WTC11 (cell line): Measurements from ENCODE around the gene RPTOR. TPM values are rescaled to one million over a fixed set of nuclear protein-coding genes. Genes with fewer than 3 reads are reported as not detected.

Experiments used
- ATAC-seq: fragments of 200-7000 bp; cut with Tn5 transposase; 2 replicates; pipeline ENCODE4 v1.10.0; 2021; ENCODE audit warnings: mild to moderate bottlenecking, moderate library complexity
- CTCF ChIA-PET: fragments of 300-600 bp; sonication (Branson Sonifier 250); formaldehyde crosslinking; loops from one replicate; lab custom pipeline; 2021; ENCODE audit warnings: antibody characterized with exemption; lab: Charles Lee
- POLR2A ChIA-PET: fragments of 350-600 bp; sonication (Branson Sonifier 250); formaldehyde crosslinking; loops from one replicate; lab custom pipeline; 2021; ENCODE audit warnings: antibody characterized with exemption; lab: Charles Lee
- DNase-seq: peaks from one replicate; pipeline ENCODE4 v3.0.0; 2021; ENCODE audit warnings: low spot score
- H3K27ac Mint-ChIP-seq: 2 replicates; pipeline ENCODE4 v1.8.0; 2021; ENCODE audit warnings: mixed read lengths
- H3K27me3 Mint-ChIP-seq: 2 replicates; pipeline ENCODE4 v1.8.0; 2021; ENCODE audit warnings: low read depth, mild to moderate bottlenecking, moderate library complexity, mixed read lengths
- H3K36me3 Mint-ChIP-seq: 2 replicates; pipeline ENCODE4 v1.8.0; 2021; ENCODE audit warnings: mixed read lengths
- H3K4me1 Mint-ChIP-seq: 2 replicates; pipeline ENCODE4 v1.8.0; 2022; ENCODE audit warnings: mixed read lengths
- H3K4me3 Mint-ChIP-seq: 2 replicates; pipeline ENCODE4 v1.8.0; 2021; ENCODE audit warnings: mild to moderate bottlenecking, moderate library complexity, mixed read lengths
- H3K9me3 Mint-ChIP-seq: 2 replicates; pipeline ENCODE4 v1.8.0; 2021; ENCODE audit warnings: mixed read lengths
- ATF1 ChIP-seq: sonication (generic); formaldehyde crosslinking; IDR thresholded peaks from 2 replicates; pipeline ENCODE4 v1.8.1; 2023; ENCODE audit warnings: mild to moderate bottlenecking, moderate library complexity, missing genetic modification reagents
- CBFB ChIP-seq: sonication (generic); formaldehyde crosslinking; IDR thresholded peaks from 2 replicates; pipeline ENCODE4 v1.8.1; 2022; ENCODE audit warnings: mild to moderate bottlenecking, low read depth, missing genetic modification reagents
- CREB1 ChIP-seq: sonication (generic); formaldehyde crosslinking; IDR thresholded peaks from 2 replicates; pipeline ENCODE4 v1.8.0; 2023; ENCODE audit warnings: mild to moderate bottlenecking, missing genetic modification reagents
- ESRRA ChIP-seq: sonication (generic); formaldehyde crosslinking; IDR thresholded peaks from 2 replicates; pipeline ENCODE4 v1.8.1; 2022; ENCODE audit warnings: mild to moderate bottlenecking, missing genetic modification reagents, borderline replicate concordance
- ETV6 ChIP-seq: sonication (generic); formaldehyde crosslinking; IDR thresholded peaks from 2 replicates; pipeline ENCODE4 v1.8.1; 2022; ENCODE audit warnings: mild to moderate bottlenecking, missing genetic modification reagents
- KAT7 ChIP-seq: sonication (generic); formaldehyde crosslinking; IDR thresholded peaks from 2 replicates; pipeline ENCODE4 v1.8.1; 2023; ENCODE audit warnings: missing genetic modification reagents, mild to moderate bottlenecking, borderline replicate concordance
- NFE2L1 ChIP-seq: sonication (generic); formaldehyde crosslinking; IDR thresholded peaks from 2 replicates; pipeline ENCODE4 v1.8.1; 2023; ENCODE audit warnings: missing genetic modification reagents
- NFYB ChIP-seq: sonication (generic); formaldehyde crosslinking; conservative IDR thresholded peaks from 2 replicates; pipeline ENCODE4 v1.8.0; 2022; ENCODE audit warnings: low read depth, missing genetic modification reagents
- NR1H2 ChIP-seq: sonication (generic); formaldehyde crosslinking; IDR thresholded peaks from 2 replicates; pipeline ENCODE4 v1.9.0; 2021; ENCODE audit warnings: mild to moderate bottlenecking, moderate library complexity, missing genetic modification reagents
- PRRX2 ChIP-seq: fragments of 250-450 bp; sonication (Bioruptor Pico); IDR thresholded peaks from 2 replicates; pipeline ENCODE4 v1.8.0; 2021; ENCODE audit warnings: mild to moderate bottlenecking
- RORB ChIP-seq: fragments of 250-450 bp; sonication (Bioruptor Pico); IDR thresholded peaks from 2 replicates; pipeline ENCODE4 v1.9.0; 2021; ENCODE audit warnings: mild to moderate bottlenecking
- SMAD4 ChIP-seq: sonication (generic); formaldehyde crosslinking; IDR thresholded peaks from 2 replicates; pipeline ENCODE4 v1.8.0; 2022; ENCODE audit warnings: mild to moderate bottlenecking, missing genetic modification reagents
- TCF7 ChIP-seq: sonication (generic); formaldehyde crosslinking; IDR thresholded peaks from 2 replicates; pipeline ENCODE4 v1.8.0; 2022; ENCODE audit warnings: mild to moderate bottlenecking, low read depth, missing genetic modification reagents, moderate library complexity
- ZNF121 ChIP-seq: sonication (generic); formaldehyde crosslinking; IDR thresholded peaks from 2 replicates; pipeline ENCODE4 v1.8.0; 2023; ENCODE audit warnings: missing genetic modification reagents
- ZNF138 ChIP-seq: sonication (generic); formaldehyde crosslinking; conservative IDR thresholded peaks from 2 replicates; pipeline ENCODE4 v1.8.1; 2022; ENCODE audit warnings: mild to moderate bottlenecking, moderate library complexity, missing genetic modification reagents
- ZNF263 ChIP-seq: sonication (generic); formaldehyde crosslinking; IDR thresholded peaks from 2 replicates; pipeline ENCODE4 v1.8.1; 2022; ENCODE audit warnings: low read depth, mild to moderate bottlenecking, moderate library complexity, missing genetic modification reagents
- ZNF396 ChIP-seq: fragments of 250-450 bp; sonication (Bioruptor Pico); IDR thresholded peaks from 2 replicates; pipeline ENCODE4 v1.8.0; 2021; ENCODE audit warnings: mild to moderate bottlenecking, moderate library complexity, borderline replicate concordance
- ZNF416 ChIP-seq: fragments of 250-450 bp; sonication (Bioruptor Pico); IDR thresholded peaks from 2 replicates; pipeline ENCODE4 v1.9.0; 2021; ENCODE audit warnings: mild to moderate bottlenecking, inconsistent platforms
- total RNA-seq: library from RNA; stranded (reverse); gene quantifications from 3 replicates; pipeline ENCODE4 v1.2.3, GENCODE V29; 2021
- TF ChIP-seq, protein P1 (sequence below): sonication (generic); formaldehyde crosslinking; IDR thresholded peaks from 2 replicates; pipeline ENCODE4 v1.8.1; 2023; ENCODE audit warnings: mild to moderate bottlenecking, missing genetic modification reagents, moderate library complexity
- TF ChIP-seq, protein P2 (sequence below): sonication (generic); formaldehyde crosslinking; IDR thresholded peaks from 2 replicates; pipeline ENCODE4 v1.8.0; 2022; ENCODE audit warnings: mild to moderate bottlenecking, missing genetic modification reagents
- TF ChIP-seq, protein P3 (sequence below): fragments of 250-450 bp; sonication (Bioruptor Pico); IDR thresholded peaks from 2 replicates; pipeline ENCODE4 v1.9.0; 2021; ENCODE audit warnings: mild to moderate bottlenecking, borderline replicate concordance
- TF ChIP-seq, protein P4 (sequence below): sonication (generic); formaldehyde crosslinking; IDR thresholded peaks from 2 replicates; pipeline ENCODE4 v1.8.0; 2023; ENCODE audit warnings: missing genetic modification reagents, mild to moderate bottlenecking, borderline replicate concordance

Gene RPTOR
- total RNA-seq, 1 experiment from 2014 or later = 41.0 TPM

DNA sequence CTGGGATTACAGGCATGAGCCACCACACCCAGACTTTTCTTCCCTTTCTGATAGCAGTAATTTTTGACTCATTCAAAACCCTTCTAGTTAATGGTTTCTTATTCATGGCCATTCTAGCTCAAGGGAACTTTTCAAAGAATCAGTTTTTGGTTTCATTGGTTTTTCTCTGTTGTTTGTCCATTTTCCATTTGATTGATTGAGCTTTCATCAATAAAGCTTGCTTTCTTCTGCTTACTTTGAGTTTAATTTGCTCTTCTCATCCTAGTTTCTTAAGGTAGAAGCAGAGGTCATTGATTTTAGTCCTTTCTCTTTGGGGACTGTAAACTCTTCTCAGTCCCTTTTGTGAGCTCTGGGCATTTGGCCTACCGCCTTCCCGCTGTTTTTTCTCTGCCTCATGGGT is 365.0 kb downstream of the RPTOR start:
- Mint-ChIP-seq H3K36me3 (peaks cover 23% of the 10 kb centered on the region), H3K4me3 (no peak overlapping the region), H3K9me3 (peaks cover 4% of the 10 kb centered on the region), H3K27me3 (no peaks in the 10 kb centered on the region)
- no peak for DNase-seq
- POLR2A ChIA-PET = no interaction called here
- no peak for TF ChIP-seq NFYB
- TF ChIP-seq CREB1 = no peak
- TF ChIP-seq, protein P1, sequence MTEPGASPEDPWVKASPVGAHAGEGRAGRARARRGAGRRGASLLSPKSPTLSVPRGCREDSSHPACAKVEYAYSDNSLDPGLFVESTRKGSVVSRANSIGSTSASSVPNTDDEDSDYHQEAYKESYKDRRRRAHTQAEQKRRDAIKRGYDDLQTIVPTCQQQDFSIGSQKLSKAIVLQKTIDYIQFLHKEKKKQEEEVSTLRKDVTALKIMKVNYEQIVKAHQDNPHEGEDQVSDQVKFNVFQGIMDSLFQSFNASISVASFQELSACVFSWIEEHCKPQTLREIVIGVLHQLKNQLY = no peak
- TF ChIP-seq NR1H2 = no peak
- no peak for TF ChIP-seq ETV6 (CRISPR knock-in tag)
- TF ChIP-seq PRRX2 (CRISPR knock-in tag) = no peak
- TF ChIP-seq ZNF263 (CRISPR knock-in tag) = no peak
- no peak for TF ChIP-seq ZNF416 (CRISPR knock-in tag)
- TF ChIP-seq KAT7 (CRISPR knock-in tag) = no peak
- TF ChIP-seq ZNF396 (CRISPR knock-in tag) = no peak
- no peak for TF ChIP-seq ATF1
- TF ChIP-seq, protein P2, sequence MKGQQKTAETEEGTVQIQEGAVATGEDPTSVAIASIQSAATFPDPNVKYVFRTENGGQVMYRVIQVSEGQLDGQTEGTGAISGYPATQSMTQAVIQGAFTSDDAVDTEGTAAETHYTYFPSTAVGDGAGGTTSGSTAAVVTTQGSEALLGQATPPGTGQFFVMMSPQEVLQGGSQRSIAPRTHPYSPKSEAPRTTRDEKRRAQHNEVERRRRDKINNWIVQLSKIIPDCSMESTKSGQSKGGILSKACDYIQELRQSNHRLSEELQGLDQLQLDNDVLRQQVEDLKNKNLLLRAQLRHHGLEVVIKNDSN (CRISPR knock-in tag) = no peak
- TF ChIP-seq, protein P3, sequence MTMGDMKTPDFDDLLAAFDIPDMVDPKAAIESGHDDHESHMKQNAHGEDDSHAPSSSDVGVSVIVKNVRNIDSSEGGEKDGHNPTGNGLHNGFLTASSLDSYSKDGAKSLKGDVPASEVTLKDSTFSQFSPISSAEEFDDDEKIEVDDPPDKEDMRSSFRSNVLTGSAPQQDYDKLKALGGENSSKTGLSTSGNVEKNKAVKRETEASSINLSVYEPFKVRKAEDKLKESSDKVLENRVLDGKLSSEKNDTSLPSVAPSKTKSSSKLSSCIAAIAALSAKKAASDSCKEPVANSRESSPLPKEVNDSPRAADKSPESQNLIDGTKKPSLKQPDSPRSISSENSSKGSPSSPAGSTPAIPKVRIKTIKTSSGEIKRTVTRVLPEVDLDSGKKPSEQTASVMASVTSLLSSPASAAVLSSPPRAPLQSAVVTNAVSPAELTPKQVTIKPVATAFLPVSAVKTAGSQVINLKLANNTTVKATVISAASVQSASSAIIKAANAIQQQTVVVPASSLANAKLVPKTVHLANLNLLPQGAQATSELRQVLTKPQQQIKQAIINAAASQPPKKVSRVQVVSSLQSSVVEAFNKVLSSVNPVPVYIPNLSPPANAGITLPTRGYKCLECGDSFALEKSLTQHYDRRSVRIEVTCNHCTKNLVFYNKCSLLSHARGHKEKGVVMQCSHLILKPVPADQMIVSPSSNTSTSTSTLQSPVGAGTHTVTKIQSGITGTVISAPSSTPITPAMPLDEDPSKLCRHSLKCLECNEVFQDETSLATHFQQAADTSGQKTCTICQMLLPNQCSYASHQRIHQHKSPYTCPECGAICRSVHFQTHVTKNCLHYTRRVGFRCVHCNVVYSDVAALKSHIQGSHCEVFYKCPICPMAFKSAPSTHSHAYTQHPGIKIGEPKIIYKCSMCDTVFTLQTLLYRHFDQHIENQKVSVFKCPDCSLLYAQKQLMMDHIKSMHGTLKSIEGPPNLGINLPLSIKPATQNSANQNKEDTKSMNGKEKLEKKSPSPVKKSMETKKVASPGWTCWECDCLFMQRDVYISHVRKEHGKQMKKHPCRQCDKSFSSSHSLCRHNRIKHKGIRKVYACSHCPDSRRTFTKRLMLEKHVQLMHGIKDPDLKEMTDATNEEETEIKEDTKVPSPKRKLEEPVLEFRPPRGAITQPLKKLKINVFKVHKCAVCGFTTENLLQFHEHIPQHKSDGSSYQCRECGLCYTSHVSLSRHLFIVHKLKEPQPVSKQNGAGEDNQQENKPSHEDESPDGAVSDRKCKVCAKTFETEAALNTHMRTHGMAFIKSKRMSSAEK (CRISPR knock-in tag) = no peak
- no peak for TF ChIP-seq ZNF121
- no peak for TF ChIP-seq TCF7
- TF ChIP-seq, protein P4, sequence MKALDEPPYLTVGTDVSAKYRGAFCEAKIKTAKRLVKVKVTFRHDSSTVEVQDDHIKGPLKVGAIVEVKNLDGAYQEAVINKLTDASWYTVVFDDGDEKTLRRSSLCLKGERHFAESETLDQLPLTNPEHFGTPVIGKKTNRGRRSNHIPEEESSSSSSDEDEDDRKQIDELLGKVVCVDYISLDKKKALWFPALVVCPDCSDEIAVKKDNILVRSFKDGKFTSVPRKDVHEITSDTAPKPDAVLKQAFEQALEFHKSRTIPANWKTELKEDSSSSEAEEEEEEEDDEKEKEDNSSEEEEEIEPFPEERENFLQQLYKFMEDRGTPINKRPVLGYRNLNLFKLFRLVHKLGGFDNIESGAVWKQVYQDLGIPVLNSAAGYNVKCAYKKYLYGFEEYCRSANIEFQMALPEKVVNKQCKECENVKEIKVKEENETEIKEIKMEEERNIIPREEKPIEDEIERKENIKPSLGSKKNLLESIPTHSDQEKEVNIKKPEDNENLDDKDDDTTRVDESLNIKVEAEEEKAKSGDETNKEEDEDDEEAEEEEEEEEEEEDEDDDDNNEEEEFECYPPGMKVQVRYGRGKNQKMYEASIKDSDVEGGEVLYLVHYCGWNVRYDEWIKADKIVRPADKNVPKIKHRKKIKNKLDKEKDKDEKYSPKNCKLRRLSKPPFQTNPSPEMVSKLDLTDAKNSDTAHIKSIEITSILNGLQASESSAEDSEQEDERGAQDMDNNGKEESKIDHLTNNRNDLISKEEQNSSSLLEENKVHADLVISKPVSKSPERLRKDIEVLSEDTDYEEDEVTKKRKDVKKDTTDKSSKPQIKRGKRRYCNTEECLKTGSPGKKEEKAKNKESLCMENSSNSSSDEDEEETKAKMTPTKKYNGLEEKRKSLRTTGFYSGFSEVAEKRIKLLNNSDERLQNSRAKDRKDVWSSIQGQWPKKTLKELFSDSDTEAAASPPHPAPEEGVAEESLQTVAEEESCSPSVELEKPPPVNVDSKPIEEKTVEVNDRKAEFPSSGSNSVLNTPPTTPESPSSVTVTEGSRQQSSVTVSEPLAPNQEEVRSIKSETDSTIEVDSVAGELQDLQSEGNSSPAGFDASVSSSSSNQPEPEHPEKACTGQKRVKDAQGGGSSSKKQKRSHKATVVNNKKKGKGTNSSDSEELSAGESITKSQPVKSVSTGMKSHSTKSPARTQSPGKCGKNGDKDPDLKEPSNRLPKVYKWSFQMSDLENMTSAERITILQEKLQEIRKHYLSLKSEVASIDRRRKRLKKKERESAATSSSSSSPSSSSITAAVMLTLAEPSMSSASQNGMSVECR (CRISPR knock-in tag) = no peak
- TF ChIP-seq, all 79 proteins: peak for 0
- no peaks in the 10 kb centered on the region for H3K4me1 Mint-ChIP-seq
- H3K27ac Mint-ChIP-seq = no peak overlapping the region
- no peak for ATAC-seq
- CTCF ChIA-PET = interaction anchor here (0.7 to 2.1 kb wide), 2 partner anchors 10 to 58 kb away, joined by 3 to 12 read pairs; no protein-coding TSS in a partner anchor

DNA sequence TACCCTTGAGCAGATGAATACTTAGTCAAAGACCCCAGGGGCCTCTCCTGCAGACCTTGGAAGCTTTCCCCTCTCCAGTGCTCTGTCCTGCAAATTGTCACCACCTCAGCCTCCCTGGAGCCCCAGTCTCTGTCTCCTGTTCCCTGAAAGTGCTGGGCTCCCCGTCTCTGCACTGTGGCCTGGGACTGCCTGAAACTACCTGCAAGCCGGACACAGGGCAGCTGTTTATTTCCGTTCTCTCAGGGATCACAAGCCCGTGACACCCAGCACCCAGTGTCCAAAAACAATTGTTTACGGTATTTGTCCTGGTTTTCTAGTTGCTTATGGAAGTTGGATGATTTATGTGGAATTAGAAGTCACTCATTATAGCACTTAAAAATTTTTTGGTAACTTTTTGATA is 365.4 kb downstream of the RPTOR start:
- ChIA-PET CTCF (interaction anchor here (0.7 to 2.4 kb wide), 3 partner anchors 11 to 60 kb away, joined by 3 to 12 read pairs (median 6); no protein-coding TSS in a partner anchor), POLR2A (no interaction called here)
- no peak for TF ChIP-seq NFE2L1 (CRISPR knock-in tag)
- no peak for TF ChIP-seq CBFB (CRISPR knock-in tag)
- no peak for TF ChIP-seq RORB (CRISPR knock-in tag)
- TF ChIP-seq, protein P3 (CRISPR knock-in tag) = no peak
- no peak for TF ChIP-seq ZNF138 (CRISPR knock-in tag)
- TF ChIP-seq SMAD4 (CRISPR knock-in tag) = no peak
- TF ChIP-seq NR1H2 = no peak
- TF ChIP-seq ESRRA (CRISPR knock-in tag) = no peak
- peaks cover 4% of the 10 kb centered on the region for H3K9me3 Mint-ChIP-seq
- DNase-seq (no peak), ATAC-seq (no peak)
- H3K36me3 Mint-ChIP-seq = peaks cover 23% of the 10 kb centered on the region
- no peak overlapping the region for H3K27ac Mint-ChIP-seq
- no peak overlapping the region for H3K4me3 Mint-ChIP-seq
- no peaks in the 10 kb centered on the region for H3K27me3 Mint-ChIP-seq
- H3K4me1 Mint-ChIP-seq = no peaks in the 10 kb centered on the region
